DND-41 (cell line): ENCODE results near the gene THPO.

Source experiments
- ATAC-seq: fragments of 200-7000 bp; cut with Tn5 transposase; 3 replicates; pipeline ENCODE4 v1.9.1; 2021; ENCODE audit warnings: low read depth; ENCODE audit not compliant: insufficient read depth
- DNase-seq: peaks from one replicate; pipeline ENCODE4 v3.0.0-alpha.2; 2020
- H2AFZ ChIP-seq: 2 replicates; pipeline ENCODE4 v1.6.0; 2012; ENCODE audit warnings: low read depth, low read length
- H3K27ac ChIP-seq: 2 replicates; pipeline ENCODE4 v1.5.1; 2012; ENCODE audit warnings: low read length, inconsistent platforms
- H3K27me3 ChIP-seq: fragments of 200-600 bp; sonication (generic); 2 replicates; pipeline ENCODE4 v1.6.0; 2012; ENCODE audit warnings: low read length, mild to moderate bottlenecking, inconsistent platforms; ENCODE audit not compliant: insufficient read depth, poor library complexity
- H3K36me3 ChIP-seq: 2 replicates; pipeline ENCODE4 v1.5.1; 2012; ENCODE audit warnings: low read length, inconsistent platforms; ENCODE audit not compliant: insufficient read depth
- H3K4me1 ChIP-seq: 2 replicates; pipeline ENCODE4 v1.5.1; 2012; ENCODE audit warnings: mild to moderate bottlenecking, low read length; ENCODE audit not compliant: insufficient read depth
- H3K4me2 ChIP-seq: 2 replicates; pipeline ENCODE4 v1.6.0; 2012; ENCODE audit warnings: mild to moderate bottlenecking, moderate library complexity, low read length, inconsistent platforms; ENCODE audit not compliant: insufficient read depth
- H3K4me3 ChIP-seq, 2 experiments: fragments of 200-600 bp in 1 of 2; shearing (Covaris generic) in 1 of 2; 2 replicates each; pipeline ENCODE4 v1.5.1; 2012 to 2016; ENCODE audit warnings: inconsistent platforms in 2 of 2, low read length in 2 of 2, mild to moderate bottlenecking in 2 of 2, low read depth in 1 of 2, moderate library complexity in 1 of 2
- H3K79me2 ChIP-seq: 2 replicates; pipeline ENCODE4 v1.6.0; 2012; ENCODE audit warnings: low read length, inconsistent platforms; ENCODE audit not compliant: insufficient read depth
- H3K9ac ChIP-seq: 2 replicates; pipeline ENCODE4 v1.6.0; 2012; ENCODE audit warnings: low read depth, mild to moderate bottlenecking, inconsistent platforms, low read length, moderate library complexity
- H3K9me3 ChIP-seq: 2 replicates; pipeline ENCODE4 v1.5.1; 2012; ENCODE audit warnings: low read length, moderate library complexity, mild to moderate bottlenecking, inconsistent platforms; ENCODE audit not compliant: insufficient read depth, severe bottlenecking
- H4K20me1 ChIP-seq: 2 replicates; pipeline ENCODE4 v1.6.0; 2012; ENCODE audit warnings: low read length; ENCODE audit not compliant: insufficient read depth
- CTCF ChIP-seq: IDR thresholded peaks from 2 replicates; pipeline ENCODE4 v1.5.1; 2012; ENCODE audit warnings: borderline replicate concordance, low read length, moderate library complexity, mild to moderate bottlenecking; ENCODE audit not compliant: poor library complexity, severe bottlenecking; ENCODE audit errors: extremely low read depth
- EZH2 ChIP-seq: IDR thresholded peaks from 3 replicates; pipeline ENCODE4 v1.6.1; 2012; ENCODE audit warnings: borderline replicate concordance, low read depth, mild to moderate bottlenecking, moderate library complexity, low read length, inconsistent platforms; ENCODE audit not compliant: severe bottlenecking

The THPO gene

GRCh38 chr3:184338511-184338945, 39.5 kb downstream of the THPO start:
- no peak for DNase-seq
- no peak overlapping the region for H3K4me2 ChIP-seq
- no peaks in the 10 kb centered on the region for H3K27me3 ChIP-seq
- peaks cover 30% of the 10 kb centered on the region for H4K20me1 ChIP-seq
- no peak overlapping the region for H3K9ac ChIP-seq
- H3K79me2 ChIP-seq, result peaks cover 11% of the 10 kb centered on the region
- H3K4me3 ChIP-seq, result no peak overlapping the region
- H2AFZ ChIP-seq, result no peak overlapping the region
- H3K4me1 ChIP-seq, result peaks cover 26% of the 10 kb centered on the region
- TF ChIP-seq EZH2, result no peak
- no peak for TF ChIP-seq CTCF
- ATAC-seq, result no peak
- H3K36me3 ChIP-seq, result peaks cover 22% of the 10 kb centered on the region
- no peak overlapping the region for H3K27ac ChIP-seq
- H3K9me3 ChIP-seq, result no peaks in the 10 kb centered on the region

- no peak for TF ChIP-seq EZH2
- Histone ChIP-seq H3K79me2 (peaks cover 11% of the 10 kb centered on the region), H3K9me3 (no peaks in the 10 kb centered on the region), H3K9ac (no peak overlapping the region), H4K20me1 (peaks cover 34% of the 10 kb centered on the region), H3K27me3 (no peaks in the 10 kb centered on the region), H3K27ac (no peak overlapping the region), H2AFZ (no peak overlapping the region), H3K4me3 (no peak overlapping the region), H3K4me1 (peaks cover 26% of the 10 kb centered on the region), H3K4me2 (no peak overlapping the region), H3K36me3 (peaks cover 25% of the 10 kb centered on the region)
- ATAC-seq (no peak), DNase-seq (no peak)
Measured at GRCh38 chr3:184337981-184338380, 40.0 kb downstream of the THPO start.

DNA sequence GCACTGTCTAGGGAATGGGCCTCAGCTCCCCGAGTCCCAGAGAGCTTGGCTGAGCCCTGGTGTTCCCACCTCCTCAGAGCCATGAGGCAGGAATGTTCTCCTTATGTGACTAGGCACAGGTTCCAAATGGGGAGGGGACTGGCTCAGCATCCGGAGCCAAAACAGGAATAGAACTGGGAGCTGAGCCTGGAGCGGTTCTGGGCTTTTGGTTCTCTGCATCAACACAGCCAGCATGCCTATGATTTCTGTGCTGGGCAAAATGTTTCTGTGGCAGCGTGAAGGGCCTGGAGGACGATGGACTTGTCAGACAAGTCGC, 40.6 kb downstream of the THPO start, which contains the start of gene FAM131A:
Gene FAM131A (plus strand): TSS at position 202 of the 316 bp plus-strand sequence. CDS start 31 bp downstream, at position 233.
- no peaks in the 10 kb centered on the region for H3K9me3 ChIP-seq
- no peak within 1 kb of the TSS for H2AFZ ChIP-seq

More for the DNA sequence above, 40.6 kb downstream of the THPO start, which contains the start of gene FAM131A:
- ATAC-seq, result no peak
- H3K9ac ChIP-seq, result peak within 1 kb of the TSS; percentile 50
- H3K27ac ChIP-seq, result peak within 1 kb of the TSS; percentile 46
- H3K4me3 ChIP-seq, result peak within 1 kb of the TSS; percentile 20 to 56; a peak in 3 of 4 replicates
- DNase-seq, result no peak
- no peak for TF ChIP-seq CTCF
- peaks cover 41% of the 10 kb centered on the region for H4K20me1 ChIP-seq
- peaks cover 26% of the 10 kb centered on the region for H3K4me1 ChIP-seq
- peaks cover 11% of the 10 kb centered on the region for H3K79me2 ChIP-seq
- peaks cover 31% of the 10 kb centered on the region for H3K36me3 ChIP-seq
- H3K27me3 ChIP-seq, result no peaks in the 10 kb centered on the region
- peak within 1 kb of the TSS; percentile 68 for H3K4me2 ChIP-seq
